IMR-90 (cell line): ENCODE measurements around the gene WIPI1. TPM values are rescaled to one million over a fixed set of nuclear protein-coding genes. Genes with fewer than 3 reads are reported as not detected.

Experiments
- ATAC-seq: fragments of 200-7000 bp; cut with Tn5 transposase; 2 replicates; pipeline ENCODE4 v1.9.1; 2020; ENCODE audit warnings: low read depth, mild to moderate bottlenecking, moderate library complexity
- BruUV-seq: library from RNA; stranded (reverse); fragments of 400-500 nt; replicated peaks from 2 replicates; lab custom pipeline; 2021; lab: Mats Ljungman, UMichigan
- CTCF ChIA-PET: fragments of 300-600 bp; formaldehyde crosslinking; extraction: SDS; loops from one replicate; lab custom pipeline; 2021; ENCODE audit warnings: antibody characterized with exemption; lab: Yijun Ruan, JAX
- POLR2A ChIA-PET: fragments of 300-600 bp; sonication (Branson Sonifier 250); formaldehyde crosslinking; loops from one replicate; lab custom pipeline; 2022; ENCODE audit warnings: antibody characterized with exemption; ENCODE audit not compliant: unreplicated experiment; lab: Charles Lee
- DNase-seq: peaks from one replicate; pipeline ENCODE4 v3.0.0; 2013
- H2AFZ ChIP-seq: replicated peaks from 2 replicates; pipeline ENCODE3; 2013; ENCODE audit warnings: low read length, mild to moderate bottlenecking; ENCODE audit not compliant: poor library complexity
- H2AK5ac ChIP-seq: 2 replicates; pipeline ENCODE4 v1.6.1; 2013; ENCODE audit warnings: low read depth, low read length, inconsistent platforms
- H2AK9ac ChIP-seq: replicated peaks from 2 replicates; pipeline ENCODE3; 2013; ENCODE audit warnings: mild to moderate bottlenecking, low read depth, low read length, moderate library complexity; ENCODE audit not compliant: poor library complexity
- H2BK120ac ChIP-seq: 2 replicates; pipeline ENCODE4 v1.6.1; 2013; ENCODE audit warnings: low read depth, low read length, inconsistent platforms
- H2BK15ac ChIP-seq: 3 replicates; pipeline ENCODE4 v1.6.1; 2013; ENCODE audit warnings: low read depth, low read length, inconsistent platforms
- H2BK20ac ChIP-seq: 2 replicates; pipeline ENCODE4 v1.6.1; 2013; ENCODE audit warnings: low read depth, mild to moderate bottlenecking, inconsistent platforms, low read length, moderate library complexity
- H2BK5ac ChIP-seq: 2 replicates; pipeline ENCODE4 v1.6.1; 2013; ENCODE audit warnings: mild to moderate bottlenecking, low read depth, low read length, inconsistent platforms; ENCODE audit not compliant: poor library complexity, severe bottlenecking
- H3K14ac ChIP-seq: replicated peaks from 2 replicates; pipeline ENCODE4 v1.6.1; 2013; ENCODE audit warnings: low read depth, low read length, inconsistent platforms
- H3K18ac ChIP-seq: 2 replicates; pipeline ENCODE4 v1.6.1; 2013; ENCODE audit warnings: low read depth, low read length, control low read depth
- H3K23ac ChIP-seq: 2 replicates; pipeline ENCODE4 v1.6.1; 2013; ENCODE audit warnings: low read depth, low read length, inconsistent platforms
- H3K27ac ChIP-seq: 2 replicates; pipeline ENCODE4 v1.5.1; 2013; ENCODE audit warnings: mild to moderate bottlenecking, control low read depth, low read length; ENCODE audit not compliant: insufficient read depth
- H3K27me3 ChIP-seq: 2 replicates; pipeline ENCODE4 v1.6.1; 2013; ENCODE audit warnings: low read length; ENCODE audit not compliant: control insufficient read depth, insufficient read depth
- H3K36me3 ChIP-seq: 2 replicates; pipeline ENCODE4 v1.6.1; 2013; ENCODE audit warnings: low read length, mixed read lengths; ENCODE audit not compliant: control insufficient read depth, insufficient read depth
- H3K4ac ChIP-seq: 2 replicates; pipeline ENCODE4 v1.6.1; 2013; ENCODE audit warnings: low read depth, low read length, inconsistent platforms
- H3K4me1 ChIP-seq: 2 replicates; pipeline ENCODE4 v1.6.1; 2013; ENCODE audit warnings: low read length, mixed read lengths; ENCODE audit not compliant: control insufficient read depth, insufficient read depth
- H3K4me2 ChIP-seq: 2 replicates; pipeline ENCODE4 v1.6.1; 2013; ENCODE audit warnings: low read depth, mild to moderate bottlenecking, control low read depth, low read length, moderate library complexity
- H3K4me3 ChIP-seq: 2 replicates; pipeline ENCODE4 v1.5.1; 2013; ENCODE audit warnings: low read depth, mild to moderate bottlenecking, control low read depth, low read length, moderate library complexity; ENCODE audit not compliant: insufficient read depth
- H3K56ac ChIP-seq: 2 replicates; pipeline ENCODE4 v1.6.1; 2013; ENCODE audit warnings: low read length, inconsistent platforms; ENCODE audit not compliant: insufficient read depth; ENCODE audit errors: extremely low read depth
- H3K79me1 ChIP-seq, 2 experiments: 2 replicates each; pipeline ENCODE4 v1.6.1; 2013; ENCODE audit warnings: low read length in 2 of 2, inconsistent platforms in 1 of 2, low read depth in 1 of 2
- H3K9ac ChIP-seq: 2 replicates; pipeline ENCODE4 v1.6.1; 2013; ENCODE audit warnings: low read depth, low read length, control low read depth
- H3K9me1 ChIP-seq: 2 replicates; pipeline ENCODE4 v1.6.1; 2013; ENCODE audit warnings: low read length, inconsistent platforms; ENCODE audit not compliant: insufficient read depth
- H3K9me3 ChIP-seq: 2 replicates; pipeline ENCODE4 v1.6.1; 2013; ENCODE audit warnings: low read length; ENCODE audit not compliant: control insufficient read depth, insufficient read depth
- H4K20me1 ChIP-seq: 2 replicates; pipeline ENCODE4 v1.6.1; 2013; ENCODE audit warnings: low read length, inconsistent platforms; ENCODE audit not compliant: insufficient read depth
- H4K5ac ChIP-seq: 2 replicates; pipeline ENCODE4 v1.6.1; 2013; ENCODE audit warnings: mild to moderate bottlenecking, low read depth, low read length, control low read depth
- H4K8ac ChIP-seq, 2 experiments: 2 replicates each; pipeline ENCODE4 v1.6.1; 2013; ENCODE audit warnings: low read depth in 2 of 2, low read length in 2 of 2, control low read depth in 1 of 2, inconsistent platforms in 1 of 2
- H4K91ac ChIP-seq: 2 replicates; pipeline ENCODE4 v1.6.1; 2013; ENCODE audit warnings: low read depth, low read length, inconsistent platforms; ENCODE audit not compliant: insufficient read depth
- BHLHE40 ChIP-seq: fragments of 150-350 bp; IDR thresholded peaks from 2 replicates; pipeline ENCODE4 v1.6.1; 2016; ENCODE audit warnings: mild to moderate bottlenecking, low read depth, low read length
- CEBPB ChIP-seq: IDR thresholded peaks from 2 replicates; pipeline ENCODE4 v1.6.1; 2012; ENCODE audit warnings: low read depth, low read length, improper control_type of control experiment
- FOS ChIP-seq: fragments of 150-350 bp; IDR thresholded peaks from 2 replicates; pipeline ENCODE4 v1.6.1; 2016; ENCODE audit warnings: low read depth, low read length
- MAFK ChIP-seq: IDR thresholded peaks from 2 replicates; pipeline ENCODE4 v1.6.1; 2012; ENCODE audit warnings: low read depth, low read length, improper control_type of control experiment
- MXI1 ChIP-seq: IDR thresholded peaks from 2 replicates; pipeline ENCODE4 v1.6.1; 2012; ENCODE audit warnings: low read depth, mild to moderate bottlenecking, low read length, moderate library complexity, borderline replicate concordance
- POLR2A ChIP-seq: IDR thresholded peaks from 2 replicates; pipeline ENCODE4 v1.6.1; 2012; ENCODE audit warnings: mild to moderate bottlenecking, low read depth, low read length
- RAD21 ChIP-seq: IDR thresholded peaks from 2 replicates; pipeline ENCODE4 v1.6.1; 2012; ENCODE audit warnings: low read length, improper control_type of control experiment
- SMC3 ChIP-seq: fragments of 150-350 bp; IDR thresholded peaks from 2 replicates; pipeline ENCODE4 v1.6.1; 2016; ENCODE audit warnings: low read depth, mild to moderate bottlenecking, antibody characterized with exemption, low read length, moderate library complexity
- WGBS, 2 experiments: methylation state at CpG; one replicate each; pipeline versions ENCODE4 v1.1.5 to v1.1.7; 2013; ENCODE audit warnings: missing lambda C conversion rate in 2 of 2; ENCODE audit not compliant: insufficient read length in 1 of 2; ENCODE audit errors: extremely low coverage in 2 of 2; 5-methylcytosine and 5-hydroxymethylcytosine counted together
- dilution Hi-C: fragments of 300-500 bp; cut with HindIII; formaldehyde crosslinking; loops from one replicate; pipeline ENCODE4 v1.14.3; 2018; ENCODE audit warnings: low sequenced_read_pairs; ENCODE audit not compliant: unreplicated experiment
- in situ Hi-C: fragments of 300-500 bp; cut with MboI; formaldehyde crosslinking; loops from 3 replicates; pipeline ENCODE4 v1.14.3; 2019; ENCODE audit warnings: low sequenced_read_pairs, inconsistent platforms, mixed read lengths
- intact Hi-C: fragments of 100-400 bp; cut with micrococcal nuclease; formaldehyde crosslinking; loops from 2 replicates; pipeline ENCODE4 v1.10.0; 2022
- polyA plus RNA-seq, 3 experiments: library from polyadenylated mRNA; depleted of rRNA; stranded (reverse); fragments of >200 nt; gene quantifications; 2 replicates each; pipeline ENCODE4 v1.2.3, GENCODE V29; 2012; ENCODE audit warnings: low replicate concordance in 1 of 3
- total RNA-seq: library from RNA; depleted of rRNA; stranded (reverse); fragments of >200 nt; gene quantifications from 2 replicates; pipeline ENCODE4 v1.2.3, GENCODE V29; 2012
- TF ChIP-seq, protein P1 (sequence below): conservative IDR thresholded peaks from 2 replicates; pipeline ENCODE4 v1.5.1; 2012; ENCODE audit warnings: mild to moderate bottlenecking, low read depth, low read length, improper control_type of control experiment

WIPI1 gene
- total and polyA plus RNA-seq, 2 of the 4 experiments (the other 2 are of a cell fraction), result 78.6 to 129 TPM

DNA sequence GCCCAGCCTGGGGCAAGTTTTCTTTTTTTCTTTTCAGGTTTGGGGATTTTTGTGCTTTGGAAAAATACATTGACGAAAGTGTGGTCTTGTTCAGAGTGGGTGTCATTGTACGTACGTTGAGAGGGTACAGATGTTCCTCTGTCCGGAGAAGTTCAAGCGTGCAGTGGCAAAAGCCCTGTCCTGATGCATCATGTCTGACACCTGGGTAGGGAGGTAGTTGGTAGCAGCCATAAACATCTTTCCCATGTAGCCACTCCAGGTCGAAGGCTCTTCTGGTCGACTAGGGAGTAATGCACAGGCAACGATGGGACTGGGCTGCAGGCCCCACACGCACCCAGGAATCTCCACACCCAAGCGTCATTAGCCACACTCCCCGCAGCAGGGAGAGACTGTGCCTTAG, 27.4 kb downstream of the WIPI1 start:
- H3K56ac ChIP-seq, result no peak overlapping the region
- DNase-seq (no peak), ATAC-seq (no peak)
- BruUV-seq, result no TSS peak
- no peak overlapping the region for H2AK5ac ChIP-seq
- H3K27ac ChIP-seq, result no peak overlapping the region
- H2BK15ac ChIP-seq, result no peak overlapping the region
- H2AK9ac ChIP-seq, result no peak overlapping the region
- intact Hi-C loops, result no loop called here
- H3K4ac ChIP-seq, result no peak overlapping the region
- H3K14ac ChIP-seq, result no peak overlapping the region
- no peaks in the 10 kb centered on the region for H3K4me1 ChIP-seq
- no peaks in the 10 kb centered on the region for H3K27me3 ChIP-seq
- no peak overlapping the region for H3K9ac ChIP-seq
- no CpG with 5 or more reads among the region's 11 CpGs for WGBS, 2 experiments
- dilution Hi-C loops, result no loop called here
- H4K5ac ChIP-seq, result no peak overlapping the region
- no peak overlapping the region for H3K4me2 ChIP-seq
- ChIA-PET POLR2A (no interaction called here), CTCF (no interaction called here)
- no peak overlapping the region for H3K18ac ChIP-seq
- no peak overlapping the region for H2BK20ac ChIP-seq
- TF ChIP-seq SMC3 (no peak), RAD21 (no peak), MAFK (no peak), BHLHE40 (no peak), POLR2A (no peak), CEBPB (no peak), FOS (no peak), MXI1 (no peak)
- TF ChIP-seq, protein P1, sequence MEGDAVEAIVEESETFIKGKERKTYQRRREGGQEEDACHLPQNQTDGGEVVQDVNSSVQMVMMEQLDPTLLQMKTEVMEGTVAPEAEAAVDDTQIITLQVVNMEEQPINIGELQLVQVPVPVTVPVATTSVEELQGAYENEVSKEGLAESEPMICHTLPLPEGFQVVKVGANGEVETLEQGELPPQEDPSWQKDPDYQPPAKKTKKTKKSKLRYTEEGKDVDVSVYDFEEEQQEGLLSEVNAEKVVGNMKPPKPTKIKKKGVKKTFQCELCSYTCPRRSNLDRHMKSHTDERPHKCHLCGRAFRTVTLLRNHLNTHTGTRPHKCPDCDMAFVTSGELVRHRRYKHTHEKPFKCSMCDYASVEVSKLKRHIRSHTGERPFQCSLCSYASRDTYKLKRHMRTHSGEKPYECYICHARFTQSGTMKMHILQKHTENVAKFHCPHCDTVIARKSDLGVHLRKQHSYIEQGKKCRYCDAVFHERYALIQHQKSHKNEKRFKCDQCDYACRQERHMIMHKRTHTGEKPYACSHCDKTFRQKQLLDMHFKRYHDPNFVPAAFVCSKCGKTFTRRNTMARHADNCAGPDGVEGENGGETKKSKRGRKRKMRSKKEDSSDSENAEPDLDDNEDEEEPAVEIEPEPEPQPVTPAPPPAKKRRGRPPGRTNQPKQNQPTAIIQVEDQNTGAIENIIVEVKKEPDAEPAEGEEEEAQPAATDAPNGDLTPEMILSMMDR, result no peak
- no peak overlapping the region for H3K23ac ChIP-seq
- no peak overlapping the region for H4K8ac ChIP-seq
- no peaks in the 10 kb centered on the region for H4K20me1 ChIP-seq
- no peaks in the 10 kb centered on the region for H3K79me1 ChIP-seq
- no peak overlapping the region for H2AFZ ChIP-seq
- H3K36me3 ChIP-seq, result peaks cover 77% of the 10 kb centered on the region
- no peak overlapping the region for H3K4me3 ChIP-seq
- H3K9me3 ChIP-seq, result no peaks in the 10 kb centered on the region
- H2BK5ac ChIP-seq, result no peak overlapping the region
- no peaks in the 10 kb centered on the region for H3K9me1 ChIP-seq
- in situ Hi-C loops, result loop anchor here (10.0 kb wide), 1 partner anchor 165 kb away; no protein-coding TSS in a partner anchor
- H2BK120ac ChIP-seq, result no peak overlapping the region
- no peak overlapping the region for H4K91ac ChIP-seq
